PC-9 (cell line): ENCODE data around the gene PKD1L1.

ENCODE experiments used
- CTCF ChIP-seq: fragments of 200-600 bp; sonication (generic); conservative IDR thresholded peaks from 2 replicates; pipeline ENCODE4 v1.6.1; 2017; ENCODE audit warnings: mixed run types, antibody characterized with exemption, mild to moderate bottlenecking, moderate library complexity
- EZH2 ChIP-seq: fragments of 200-600 bp; sonication (generic); IDR thresholded peaks from 2 replicates; pipeline ENCODE4 v1.8.0; 2017; ENCODE audit warnings: antibody characterized with exemption, low read depth

DNA sequence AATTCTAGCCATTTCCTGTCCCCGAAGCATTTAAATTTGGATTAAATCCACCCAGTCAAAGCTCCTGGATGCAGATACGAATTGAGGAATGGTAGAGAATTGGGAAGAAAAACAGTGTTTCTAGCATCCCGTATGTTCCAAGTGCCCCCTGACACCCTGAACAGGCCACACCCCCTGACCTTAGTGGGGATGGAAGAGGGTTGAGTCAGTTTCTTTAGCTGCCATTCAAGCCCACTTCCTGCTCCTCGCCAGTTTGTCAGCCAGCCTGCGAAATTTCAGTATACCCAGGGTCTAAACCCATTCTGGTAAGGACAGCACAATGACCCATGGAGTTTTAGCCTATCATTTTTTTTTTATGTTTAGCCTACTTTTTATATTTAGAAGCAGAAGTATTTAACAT, 101.1 kb downstream of the PKD1L1 start:
- TF ChIP-seq CTCF (no peak), EZH2 (no peak)
